IPS-18c (cell line): ENCODE measurements around the gene ADGRG1.

Experiments
- H3K4me3 ChIP-seq: 2 replicates; pipeline ENCODE4 v1.7.0; 2013; ENCODE audit warnings: low read depth, mild to moderate bottlenecking, low read length, moderate library complexity; ENCODE audit not compliant: insufficient read depth
- H3K9me3 ChIP-seq: one replicate; pipeline ENCODE4 v1.6.1; 2013; ENCODE audit warnings: mild to moderate bottlenecking, low read length, moderate library complexity; ENCODE audit not compliant: control insufficient read depth, insufficient read depth

The ADGRG1 gene

GRCh38 chr16:57639172-57639887 is 10.9 kb downstream of the ADGRG1 start:
- H3K4me3 ChIP-seq: peak overlapping the region; percentile 28; the same call in 1 of the 2 replicates
- no peaks in the 10 kb centered on the region for H3K9me3 ChIP-seq

GRCh38 chr16:57640185-57640584 is 11.8 kb downstream of the ADGRG1 start:
- Histone ChIP-seq H3K9me3 (no peaks in the 10 kb centered on the region), H3K4me3 (no peak overlapping the region)

GRCh38 chr16:57640612-57641011 is 12.2 kb downstream of the ADGRG1 start:
- Histone ChIP-seq H3K9me3 (no peaks in the 10 kb centered on the region), H3K4me3 (no peak overlapping the region)

GRCh38 chr16:57642160-57643135 is 14.0 kb downstream of the ADGRG1 start:
- Histone ChIP-seq H3K9me3 (no peaks in the 10 kb centered on the region), H3K4me3 (no peak overlapping the region)

- Histone ChIP-seq H3K4me3 (no peak overlapping the region), H3K9me3 (no peaks in the 10 kb centered on the region)
These were observed 14.9 kb downstream of the ADGRG1 start for GRCh38 chr16:57643147-57643874.

- H3K9me3 ChIP-seq: no peaks in the 10 kb centered on the region
- no peak overlapping the region for H3K4me3 ChIP-seq
These were observed 15.5 kb downstream of the ADGRG1 start for GRCh38 chr16:57643910-57644309.

- Histone ChIP-seq H3K9me3 (no peaks in the 10 kb centered on the region), H3K4me3 (no peak overlapping the region)
These were observed 16.1 kb downstream of the ADGRG1 start for GRCh38 chr16:57644383-57645014.

- no peaks in the 10 kb centered on the region for H3K9me3 ChIP-seq
- H3K4me3 ChIP-seq: no peak overlapping the region
These were observed 16.7 kb downstream of the ADGRG1 start for GRCh38 chr16:57645169-57645568.

GRCh38 chr16:57645691-57646387 is 17.4 kb downstream of the ADGRG1 start:
- Histone ChIP-seq H3K9me3 (no peaks in the 10 kb centered on the region), H3K4me3 (no peak overlapping the region)

- Histone ChIP-seq H3K9me3 (no peaks in the 10 kb centered on the region), H3K4me3 (no peak overlapping the region)
These were observed 18.1 kb downstream of the ADGRG1 start for GRCh38 chr16:57646388-57647039.

GRCh38 chr16:57647136-57647875 is 18.9 kb downstream of the ADGRG1 start:
- Histone ChIP-seq H3K9me3 (no peaks in the 10 kb centered on the region), H3K4me3 (no peak overlapping the region)

GRCh38 chr16:57648125-57648524 is 19.7 kb downstream of the ADGRG1 start:
- H3K4me3 ChIP-seq: no peak overlapping the region
- no peaks in the 10 kb centered on the region for H3K9me3 ChIP-seq

- Histone ChIP-seq H3K4me3 (no peak overlapping the region), H3K9me3 (no peaks in the 10 kb centered on the region)
These were observed 20.4 kb downstream of the ADGRG1 start for GRCh38 chr16:57648581-57649442.

GRCh38 chr16:57649443-57649751 is 21.0 kb downstream of the ADGRG1 start:
- H3K4me3 ChIP-seq: no peak overlapping the region
- no peaks in the 10 kb centered on the region for H3K9me3 ChIP-seq

GRCh38 chr16:57649846-57650245 is 21.4 kb downstream of the ADGRG1 start:
- no peaks in the 10 kb centered on the region for H3K9me3 ChIP-seq
- no peak overlapping the region for H3K4me3 ChIP-seq
